H1 (cell line): ENCODE data around the gene BRIP1. TPM values are rescaled to one million over a fixed set of nuclear protein-coding genes. Genes with fewer than 3 reads are reported as not detected.

Experiments
- CTCF ChIA-PET: fragments of 300-600 bp; sonication (Branson Sonifier 250); formaldehyde crosslinking; loops from one replicate; lab custom pipeline; 2021; ENCODE audit not compliant: partially characterized antibody; lab: Charles Lee
- POLR2A ChIA-PET: fragments of 300-600 bp; sonication (Branson Sonifier 250); formaldehyde crosslinking; loops from one replicate; lab custom pipeline; 2021; ENCODE audit warnings: inconsistent platforms; ENCODE audit not compliant: partially characterized antibody; lab: Charles Lee
- DNase-seq, 2 experiments: peaks; one replicate each; pipeline versions ENCODE4 v3.0.0 to v3.0.0-alpha.2; 2010 to 2022; ENCODE audit warnings: low spot score in 2 of 2, low read depth in 1 of 2, mixed read lengths in 1 of 2
- FAIRE-seq: peaks from 2 replicates; lab custom pipeline; 2011; peaks lifted over from hg19 to GRCh38; lab: Jason Lieb, UNC
- H2AFZ ChIP-seq: 2 replicates; pipeline ENCODE4 v1.8.1; 2012; ENCODE audit warnings: low read length, inconsistent platforms
- H2AK5ac ChIP-seq: 2 replicates; pipeline ENCODE4 v1.6.1; 2013; ENCODE audit warnings: low read depth, low read length
- H2BK120ac ChIP-seq: replicated peaks from 2 replicates; pipeline ENCODE3; 2013; ENCODE audit warnings: low read depth, low read length, inconsistent platforms
- H2BK12ac ChIP-seq: 2 replicates; pipeline ENCODE4 v1.6.1; 2013; ENCODE audit warnings: low read depth, low read length
- H2BK15ac ChIP-seq: 2 replicates; pipeline ENCODE4 v1.6.1; 2013; ENCODE audit warnings: low read length
- H2BK20ac ChIP-seq: 2 replicates; pipeline ENCODE4 v1.6.1; 2013; ENCODE audit warnings: low read length
- H2BK5ac ChIP-seq: 2 replicates; pipeline ENCODE4 v1.6.1; 2013; ENCODE audit warnings: low read depth, low read length
- H3K14ac ChIP-seq: 2 replicates; pipeline ENCODE4 v1.6.1; 2013; ENCODE audit warnings: inconsistent platforms; ENCODE audit not compliant: insufficient read length
- H3K18ac ChIP-seq: 2 replicates; pipeline ENCODE4 v1.6.1; 2013; ENCODE audit warnings: low read length; ENCODE audit errors: extremely low read depth
- H3K23ac ChIP-seq: 2 replicates; pipeline ENCODE4 v1.6.1; 2013; ENCODE audit warnings: inconsistent platforms; ENCODE audit not compliant: insufficient read length
- H3K23me2 ChIP-seq: 2 replicates; pipeline ENCODE4 v1.6.1; 2013; ENCODE audit warnings: low read depth, low read length
- H3K27ac ChIP-seq: 2 replicates; pipeline ENCODE4 v1.6.1; 2011; ENCODE audit warnings: low read depth, low read length, inconsistent platforms
- H3K27me3 ChIP-seq, 4 experiments: replicated peaks in 1 of 4; 1 replicate in 1 of 4; 2 replicates in 3 of 4; pipeline versions ENCODE4 v1.6.1 to v1.8.1; 2011 to 2013; ENCODE audit warnings: low read length in 3 of 4, mild to moderate bottlenecking in 3 of 4, inconsistent platforms in 2 of 4, mixed read lengths in 2 of 4, moderate library complexity in 1 of 4; ENCODE audit not compliant: control insufficient read depth in 3 of 4, insufficient read depth in 3 of 4; ENCODE audit errors: extremely low read depth in 1 of 4
- H3K36me3 ChIP-seq, 4 experiments: 2 replicates each; pipeline versions ENCODE4 v1.6.1 to v1.8.1; 2011 to 2013; ENCODE audit warnings: mild to moderate bottlenecking in 4 of 4, low read length in 3 of 4, moderate library complexity in 2 of 4, control low read depth in 1 of 4, inconsistent platforms in 1 of 4; ENCODE audit not compliant: insufficient read depth in 4 of 4, control insufficient read depth in 2 of 4
- H3K4ac ChIP-seq: replicated peaks from 2 replicates; pipeline ENCODE3; 2013; ENCODE audit warnings: low read length, low read depth, mixed read lengths, inconsistent platforms; ENCODE audit not compliant: insufficient read length
- H3K4me1 ChIP-seq, 4 experiments: replicated peaks in 1 of 4; 1 replicate in 1 of 4; 2 replicates in 3 of 4; pipeline versions ENCODE4 v1.6.1 to v1.8.1; 2011 to 2013; ENCODE audit warnings: low read length in 3 of 4, inconsistent platforms in 2 of 4, mixed read lengths in 1 of 4; ENCODE audit not compliant: insufficient read depth in 4 of 4, control insufficient read depth in 3 of 4
- H3K4me2 ChIP-seq, 2 experiments: 2 replicates each; pipeline versions ENCODE4 v1.6.1 to v1.8.1; 2011 to 2013; ENCODE audit warnings: low read depth in 2 of 2, low read length in 2 of 2, control low read depth in 1 of 2, inconsistent platforms in 1 of 2, mild to moderate bottlenecking in 1 of 2; ENCODE audit not compliant: insufficient read depth in 1 of 2
- H3K4me3 ChIP-seq, 4 experiments: fragments of 200-600, 300-600 bp in 1 of 4; sonication (generic), shearing (Covaris generic), sonication (Bioruptor Twin) in 1 of 4; 2 replicates each; pipeline versions ENCODE4 v1.5.1 to v1.8.1; 2011 to 2016; ENCODE audit warnings: low read length in 4 of 4, low read depth in 3 of 4, control low read depth in 2 of 4, inconsistent platforms in 2 of 4, mild to moderate bottlenecking in 2 of 4, mixed read lengths in 1 of 4, moderate library complexity in 1 of 4; ENCODE audit not compliant: insufficient read depth in 2 of 4; ENCODE audit errors: extremely low read depth in 1 of 4
- H3K56ac ChIP-seq: replicated peaks from 2 replicates; pipeline ENCODE3; 2013; ENCODE audit warnings: low read depth, mild to moderate bottlenecking, mixed read lengths, low read length, inconsistent platforms; ENCODE audit not compliant: insufficient read length
- H3K79me1 ChIP-seq: 2 replicates; pipeline ENCODE4 v1.6.1; 2013; ENCODE audit warnings: low read depth, low read length, control low read depth
- H3K79me2 ChIP-seq, 2 experiments: 2 replicates each; pipeline versions ENCODE4 v1.6.1 to v1.8.1; 2012 to 2013; ENCODE audit warnings: low read length in 2 of 2, mild to moderate bottlenecking in 2 of 2, inconsistent platforms in 1 of 2; ENCODE audit not compliant: insufficient read depth in 2 of 2, control insufficient read depth in 1 of 2
- H3K9ac ChIP-seq, 4 experiments: replicated peaks in 1 of 4; 1 replicate in 1 of 4; 2 replicates in 3 of 4; pipeline versions ENCODE4 v1.6.1 to v1.8.1; 2011 to 2013; ENCODE audit warnings: low read depth in 3 of 4, low read length in 3 of 4, control low read depth in 2 of 4, mild to moderate bottlenecking in 2 of 4, moderate library complexity in 2 of 4, inconsistent platforms in 1 of 4; ENCODE audit errors: extremely low read depth in 1 of 4
- H3K9me3 ChIP-seq, 2 experiments: 2 replicates each; pipeline versions ENCODE4 v1.6.1 to v1.8.1; 2012 to 2013; ENCODE audit warnings: mild to moderate bottlenecking in 2 of 2, moderate library complexity in 2 of 2, control low read depth in 1 of 2, inconsistent platforms in 1 of 2, low read depth in 1 of 2, low read length in 1 of 2, mixed read lengths in 1 of 2; ENCODE audit not compliant: insufficient read depth in 2 of 2
- H4K20me1 ChIP-seq, 2 experiments: replicated peaks in 1 of 2; 2 replicates each; pipeline versions ENCODE3 to v1.8.1; 2011 to 2013; ENCODE audit warnings: inconsistent platforms in 2 of 2, low read length in 2 of 2, mild to moderate bottlenecking in 1 of 2; ENCODE audit not compliant: insufficient read depth in 2 of 2, control insufficient read depth in 1 of 2
- H4K5ac ChIP-seq: 2 replicates; pipeline ENCODE4 v1.6.1; 2013; ENCODE audit warnings: low read length, low read depth, mixed read lengths, inconsistent platforms; ENCODE audit not compliant: insufficient read length
- H4K8ac ChIP-seq: 2 replicates; pipeline ENCODE4 v1.8.0; 2013; ENCODE audit warnings: mild to moderate bottlenecking, moderate library complexity, low read length, inconsistent platforms; ENCODE audit not compliant: insufficient read depth; ENCODE audit errors: extremely low read depth
- H4K91ac ChIP-seq: replicated peaks from 2 replicates; pipeline ENCODE3; 2013; ENCODE audit warnings: low read length, mixed read lengths, inconsistent platforms; ENCODE audit not compliant: insufficient read length
- E2F6 ChIP-seq: IDR thresholded peaks from 2 replicates; pipeline ENCODE4 v1.6.1; 2012; ENCODE audit warnings: inconsistent platforms
- KDM5A ChIP-seq: fragments of 200-600 bp; IDR thresholded peaks from 2 replicates; pipeline ENCODE4 v1.7.1; 2012; ENCODE audit warnings: mild to moderate bottlenecking, low read length, inconsistent platforms, mixed read lengths
- POLR2A ChIP-seq, 2 experiments: IDR thresholded peaks; 1 replicate in 1 of 2; 2 replicates in 1 of 2; pipeline ENCODE4 v1.6.1; 2011; ENCODE audit warnings: low read depth in 2 of 2, low read length in 2 of 2, mild to moderate bottlenecking in 2 of 2; ENCODE audit errors: control extremely low read depth in 1 of 2
- SP2 ChIP-seq: IDR thresholded peaks from 2 replicates; pipeline ENCODE4 v1.6.1; 2012; ENCODE audit warnings: mild to moderate bottlenecking, low read length, inconsistent platforms
- SRF ChIP-seq: IDR thresholded peaks from 2 replicates; pipeline ENCODE4 v1.6.1; 2011; ENCODE audit warnings: mild to moderate bottlenecking, low read depth, low read length, moderate library complexity
- TAF7 ChIP-seq: optimal IDR thresholded peaks from 2 replicates; pipeline ENCODE3; 2011; ENCODE audit warnings: low read depth, mild to moderate bottlenecking, inconsistent platforms, low read length, moderate library complexity, borderline replicate concordance
- TBP ChIP-seq: IDR thresholded peaks from 2 replicates; pipeline ENCODE4 v1.6.1; 2011; ENCODE audit warnings: low read depth, low read length, improper control_type of control experiment
- YY1 ChIP-seq: IDR thresholded peaks from 2 replicates; pipeline ENCODE4 v1.6.1; 2011; ENCODE audit warnings: low read depth, mild to moderate bottlenecking, low read length
- WGBS, 2 experiments: shearing (Covaris generic) in 1 of 2; methylation state at CpG; one replicate each; pipeline versions ENCODE4 v1.1.6 to v1.1.7; 2013 to 2015; ENCODE audit warnings: low lambda C conversion rate in 2 of 2, mixed read lengths in 2 of 2, inconsistent platforms in 1 of 2, low coverage in 1 of 2, missing lambda C conversion rate in 1 of 2; ENCODE audit not compliant: insufficient replicate concordance in 2 of 2, insufficient coverage in 1 of 2, insufficient read length in 1 of 2; ENCODE audit errors: extremely low coverage in 1 of 2, missing lambda C conversion rate in 1 of 2; 5-methylcytosine and 5-hydroxymethylcytosine counted together
- long read RNA-seq, 2 experiments: library from RNA in 1 of 2; library from capped mRNA in 1 of 2; stranded (forward); transcript quantifications; one replicate each; pipeline ENCODE4 v2.0.0, GENCODE V29; 2021; ENCODE audit warnings: inconsistent platforms in 1 of 2
- polyA minus RNA-seq, 3 experiments: library from RNA; depleted of rRNA, polyadenylated mRNA; stranded (reverse); fragments of >200 nt; gene quantifications; 1 replicate in 2 of 3; 2 replicates in 1 of 3; pipeline ENCODE4 v1.2.3, GENCODE V29; 2011
- polyA plus RNA-seq, 7 experiments: library from polyadenylated mRNA; depleted of rRNA in 3 of 7; stranded (reverse) in 5 of 7; unstranded in 2 of 7; fragments of >200 nt in 5 of 7; fragments of 200-250 nt in 2 of 7; gene quantifications; 1 replicate in 5 of 7; 2 replicates in 1 of 7; 4 replicates in 1 of 7; pipeline versions ENCODE4 v1.2.1 to v1.2.3, GENCODE V29; 2011 to 2013; ENCODE audit warnings: missing spikeins in 2 of 7, mixed read lengths in 2 of 7
- total RNA-seq: library from RNA; stranded (reverse); fragmentation: NEBNext Ultra II Directional; extraction: Animal tissue kit (Norgen Biotek cat#: 25700); gene quantifications from 2 replicates; pipeline ENCODE4 v1.2.1, GENCODE V29; 2021

The BRIP1 gene
- 19.1 and 19.2 TPM in 2 replicates for total RNA-seq
- polyA plus RNA-seq (2011; rRNA removed), result 2.8 and 5.8 TPM in 2 replicates
- 6.5 TPM for polyA plus RNA-seq (2011; cell fraction: cytosol; rRNA removed)
- 5.2 TPM for polyA plus RNA-seq (2011; cell fraction: nucleus; rRNA removed)
- polyA plus RNA-seq (2012, experiment 1 of 2), result 6.9 to 12.7 TPM (median 7.8 TPM) in 4 replicates
- polyA plus RNA-seq (2012, experiment 2 of 2), result 0.49 TPM
- 11.1 TPM for polyA plus RNA-seq (2013, experiment 1 of 2)
- polyA plus RNA-seq (2013, experiment 2 of 2), result 9.9 TPM
- 22.7 and 34.3 TPM in 2 replicates for polyA minus RNA-seq (2011; rRNA and poly(A)+ RNA removed)
- 16.7 TPM for polyA minus RNA-seq (2011; cell fraction: cytosol; rRNA and poly(A)+ RNA removed)
- 57.9 TPM for polyA minus RNA-seq (2011; cell fraction: nucleus; rRNA and poly(A)+ RNA removed)
- long read RNA-seq, experiment 1, full-length matches to known transcripts, result 1 of 21 reads
- long read RNA-seq, experiment 1, partial matches to known transcripts, result 6 of 21 reads
- long read RNA-seq, experiment 1, other reads (novel, unspliced or antisense), result 14 of 21 reads
- long read RNA-seq, experiment 2, partial matches to known transcripts, result 0 of 3 reads
- long read RNA-seq, experiment 2, other reads (novel, unspliced or antisense), result 3 of 3 reads

GRCh38 chr17:61862975-61863800, at the start of gene BRIP1:
BRIP1 (minus strand) TSS chr17:61863528; CDS start chr17:61861539, 1,989 bp downstream.
- no peak within 1 kb of the TSS for H4K5ac ChIP-seq
- H4K91ac ChIP-seq, result no peak within 1 kb of the TSS
- peak within 1 kb of the TSS; percentile 100 for H2AFZ ChIP-seq
- H3K79me1 ChIP-seq, result no peaks in the 10 kb centered on the region
- H2BK120ac ChIP-seq, result no peak within 1 kb of the TSS
- peaks cover 0 to 25% of the 10 kb centered on the region in 2 experiments; a peak in 3 of 4 replicates for H3K79me2 ChIP-seq
- H3K36me3 ChIP-seq, result peaks cover 0 to 26% (median 7%) of the 10 kb centered on the region in 4 experiments; a peak in 6 of 8 replicates
- H3K4me1 ChIP-seq, result peaks cover 0 to 4% (median 0%) of the 10 kb centered on the region in 4 experiments; a peak in 2 of 7 replicates
- H2AK5ac ChIP-seq, result no peak within 1 kb of the TSS
- peak within 1 kb of the TSS; percentile 14 for H3K18ac ChIP-seq
- H3K9me3 ChIP-seq, result no peaks in the 10 kb centered on the region
- WGBS, 2 experiments, result 1% methylated on average over 29 of the region's 43 CpGs; no CpG with 5 or more reads in 1 of the 2 experiments
- peak within 1 kb of the TSS; percentile 67 to 68 for H3K4me2 ChIP-seq
- no peak within 1 kb of the TSS for H2BK12ac ChIP-seq
- peak within 1 kb of the TSS; percentile 12; the same call in 1 of the 2 replicates for H2BK5ac ChIP-seq
- peak within 1 kb of the TSS; percentile 90 to 94 (median 91) for H3K4me3 ChIP-seq
- H4K8ac ChIP-seq, result peak within 1 kb of the TSS; percentile 83; the same call in 1 of the 2 replicates
- H3K27me3 ChIP-seq, result peaks cover 0 to 1% (median 0%) of the 10 kb centered on the region in 4 experiments; a peak in 1 of 7 replicates
- no peak within 1 kb of the TSS for H2BK15ac ChIP-seq
- H3K23ac ChIP-seq, result no peak within 1 kb of the TSS
- CTCF ChIA-PET, result interaction anchor here (0.6 kb wide), 1 partner anchor 353 kb away, joined by 3 read pairs; no protein-coding TSS in a partner anchor
- FAIRE-seq, result peak; percentile 60
- H3K27ac ChIP-seq, result peak within 1 kb of the TSS; percentile 87
- peak within 1 kb of the TSS; percentile 90 to 94 (median 93) for H3K9ac ChIP-seq
- H4K20me1 ChIP-seq, result no peaks in the 10 kb centered on the region
- H3K23me2 ChIP-seq, result no peaks in the 10 kb centered on the region
- peak; percentile 87 to 88 for DNase-seq
- no peak within 1 kb of the TSS for H3K14ac ChIP-seq
- H2BK20ac ChIP-seq, result no peak within 1 kb of the TSS
- no peak within 1 kb of the TSS for H3K56ac ChIP-seq
- H3K4ac ChIP-seq, result no peak within 1 kb of the TSS
- POLR2A ChIA-PET, result interaction anchor here (0.7 to 1.7 kb wide), 18 partner anchors 9 to 203 kb away, joined by 3 to 5 read pairs (median 4); partner anchors contain the start of gene MED13
- TF ChIP-seq POLR2A (IDR thresholded peaks at IDR 0.05; ENCODE audit: control extremely low read depth in 1 of 2, low read depth in 2 of 2, low read length in 2 of 2) (peak; percentile 92 to 94), YY1 (no peak), TAF7 (peak; percentile 69), E2F6 (peak; percentile 90), KDM5A (0 out of 2 replicates have a peak, but pooled peaks have one; percentile 20), TBP (peak; percentile 91), SP2 (peak; percentile 42), SRF (no peak)
